GM12878 (cell line): Measurements from ENCODE around the gene LMX1B. TPM values are rescaled to one million over a fixed set of nuclear protein-coding genes. Genes with fewer than 3 reads are reported as not detected.

Source experiments
- ATAC-seq: fragments of 200-7000 bp; cut with Tn5 transposase; 3 replicates; pipeline ENCODE4 v1.9.1; 2020; ENCODE audit warnings: mild to moderate bottlenecking, moderate library complexity
- BruUV-seq: library from RNA; stranded (reverse); fragments of 400-500 nt; replicated peaks from 2 replicates; lab custom pipeline; 2021; lab: Mats Ljungman, UMichigan
- CTCF ChIA-PET: fragments of 300-600 bp; sonication (Branson Sonifier 250); formaldehyde crosslinking; extraction: SDS; loops from one replicate; lab custom pipeline; 2021; ENCODE audit warnings: inconsistent platforms; lab: Yijun Ruan, JAX
- POLR2A ChIA-PET: fragments of 350-600 bp; formaldehyde crosslinking; extraction: SDS; loops from one replicate; lab custom pipeline; 2021; ENCODE audit warnings: inconsistent platforms; lab: Charles Lee
- RAD21 ChIA-PET: fragments of 300-600 bp; sonication (Branson Sonifier 250); formaldehyde crosslinking; loops from one replicate; lab custom pipeline; 2023; ENCODE audit warnings: antibody characterized with exemption; ENCODE audit not compliant: unreplicated experiment; lab: Charles Lee
- SMC1A ChIA-PET: fragments of 300-600 bp; sonication (Branson Sonifier 250); formaldehyde crosslinking; loops from one replicate; lab custom pipeline; 2023; ENCODE audit not compliant: unreplicated experiment, uncharacterized antibody; lab: Charles Lee
- DNase-seq: peaks from one replicate; pipeline ENCODE4 v3.0.0-alpha.2; 2011; ENCODE audit warnings: low read depth, low spot score
- FAIRE-seq: peaks from 3 replicates; lab custom pipeline; 2011; peaks lifted over from hg19 to GRCh38; lab: Jason Lieb, UNC
- H2AFZ ChIP-seq: 2 replicates; pipeline ENCODE4 v1.6.0; 2011; ENCODE audit warnings: low read depth, low read length, control low read depth; ENCODE audit not compliant: control insufficient read depth
- H3K27ac ChIP-seq: 2 replicates; pipeline ENCODE4 v1.5.1; 2011; ENCODE audit warnings: control low read depth; ENCODE audit not compliant: control insufficient read depth, insufficient read depth
- H3K27me3 ChIP-seq, 2 experiments: replicated peaks in 1 of 2; 2 replicates each; pipeline versions ENCODE4 v1.6.0 to v1.6.1; 2011; ENCODE audit warnings: low read length in 1 of 2; ENCODE audit not compliant: control insufficient read depth in 2 of 2, insufficient read depth in 2 of 2
- H3K36me3 ChIP-seq, 2 experiments: 2 replicates each; pipeline ENCODE4 v1.5.1; 2011; ENCODE audit warnings: low read length in 1 of 2; ENCODE audit not compliant: control insufficient read depth in 2 of 2, insufficient read depth in 2 of 2
- H3K4me1 ChIP-seq: 2 replicates; pipeline ENCODE4 v1.6.1; 2011; ENCODE audit warnings: mild to moderate bottlenecking, low read length, moderate library complexity, mixed read lengths; ENCODE audit not compliant: control insufficient read depth, insufficient read depth
- H3K4me2 ChIP-seq: 2 replicates; pipeline ENCODE4 v1.6.0; 2011; ENCODE audit warnings: control low read depth; ENCODE audit not compliant: control insufficient read depth, insufficient read depth
- H3K4me3 ChIP-seq: fragments of 200-600 bp; sonication (generic); 2 replicates; pipeline ENCODE4 v1.5.1; 2016
- H3K79me2 ChIP-seq: 2 replicates; pipeline ENCODE4 v1.6.0; 2011; ENCODE audit warnings: low read length; ENCODE audit not compliant: control insufficient read depth, insufficient read depth
- H3K9ac ChIP-seq: 2 replicates; pipeline ENCODE4 v1.8.0; 2011; ENCODE audit warnings: low read length, control low read depth, mixed read lengths; ENCODE audit not compliant: control insufficient read depth, insufficient read depth
- H3K9me3 ChIP-seq: replicated peaks from 3 replicates; pipeline ENCODE4 v1.5.1; 2011; ENCODE audit warnings: mild to moderate bottlenecking, low read length; ENCODE audit not compliant: control insufficient read depth, insufficient read depth
- H4K20me1 ChIP-seq: 2 replicates; pipeline ENCODE4 v1.6.0; 2011; ENCODE audit not compliant: control insufficient read depth, insufficient read depth
- ASH2L ChIP-seq: fragments of 300-600, 200-600 bp; sonication (generic); IDR thresholded peaks from 2 replicates; pipeline ENCODE4 v1.6.1; 2017; ENCODE audit warnings: low read depth, mild to moderate bottlenecking, borderline replicate concordance
- ATF7 ChIP-seq: fragments of 450-650 bp; IDR thresholded peaks from 2 replicates; pipeline ENCODE4 v1.6.1; 2016; ENCODE audit warnings: low read depth, mild to moderate bottlenecking
- BCL11A ChIP-seq: IDR thresholded peaks from 2 replicates; pipeline ENCODE4 v1.6.1; 2011; ENCODE audit warnings: low read depth, low read length
- FOXM1 ChIP-seq: IDR thresholded peaks from 2 replicates; pipeline ENCODE4 v1.6.1; 2012; ENCODE audit warnings: low read depth, mild to moderate bottlenecking, inconsistent platforms, low read length, moderate library complexity
- IRF4 ChIP-seq: IDR thresholded peaks from 2 replicates; pipeline ENCODE4 v1.6.1; 2011; ENCODE audit warnings: low read depth, low read length
- KDM1A ChIP-seq: fragments of 200-600 bp; sonication (generic); IDR thresholded peaks from 2 replicates; pipeline ENCODE4 v1.6.1; 2016; ENCODE audit warnings: borderline replicate concordance
- MEF2A ChIP-seq: IDR thresholded peaks from 2 replicates; pipeline ENCODE4 v1.6.1; 2011; ENCODE audit warnings: low read depth, mild to moderate bottlenecking, low read length, moderate library complexity; ENCODE audit not compliant: insufficient read depth
- MYB ChIP-seq: fragments of 150-350 bp; IDR thresholded peaks from 2 replicates; pipeline ENCODE4 v1.6.1; 2014; ENCODE audit warnings: mild to moderate bottlenecking, low read depth, low read length, borderline replicate concordance
- POLR2A ChIP-seq: IDR thresholded peaks from 2 replicates; pipeline ENCODE4 v1.6.1; 2011; ENCODE audit warnings: low read depth, mild to moderate bottlenecking, low read length
- SMARCA5 ChIP-seq: fragments of 450-650 bp; IDR thresholded peaks from 2 replicates; pipeline ENCODE4 v1.6.1; 2017; ENCODE audit warnings: mild to moderate bottlenecking
- WRNIP1 ChIP-seq: IDR thresholded peaks from 2 replicates; pipeline ENCODE4 v1.6.1; 2011; ENCODE audit warnings: low read depth, low read length, improper control_type of control experiment, borderline replicate concordance
- WGBS: methylation state at CpG from one replicate; pipeline ENCODE4 v1.1.6; 2016; ENCODE audit warnings: low lambda C conversion rate; ENCODE audit not compliant: insufficient replicate concordance, insufficient coverage; ENCODE audit errors: missing lambda C conversion rate; 5-methylcytosine and 5-hydroxymethylcytosine counted together
- in situ Hi-C: fragments of 300-500 bp; cut with MboI; formaldehyde crosslinking; loops from 9 replicates; pipeline ENCODE4 v1.14.3; 2018; ENCODE audit warnings: mixed read lengths
- intact Hi-C: fragments of 100-400 bp; cut with micrococcal nuclease; formaldehyde crosslinking; loops from one replicate; pipeline ENCODE4 v1.14.2; 2022; ENCODE audit not compliant: unreplicated experiment
- polyA plus RNA-seq, 11 experiments: library from polyadenylated mRNA; depleted of rRNA in 4 of 11; unstranded in 6 of 11; stranded (reverse) in 5 of 11; fragments of >200 nt; fragmentation: Nextera tagmentation in 4 of 11; fragmentation: Illumina TruSeq in 1 of 11; extraction: Ambion mirVana in 4 of 11; extraction: Trizol in 1 of 11; gene quantifications; 1 replicate in 1 of 11; 2 replicates in 10 of 11; pipeline versions ENCODE4 v1.2.1 to v1.2.3, GENCODE V29; 2011 to 2016; ENCODE audit warnings: inconsistent platforms in 2 of 11, missing spikeins in 2 of 11, low read depth in 1 of 11
- total RNA-seq, 4 experiments: library from RNA; depleted of rRNA in 3 of 4; stranded (reverse); fragments of >200 nt in 3 of 4; fragmentation: Illumina TruSeq in 1 of 4; extraction: Trizol in 1 of 4; gene quantifications; 2 replicates each; pipeline versions ENCODE4 v1.2.1 to v1.2.3, GENCODE V29; 2013 to 2021
- TF ChIP-seq, protein P1 (sequence below): fragments of 450-650 bp; conservative IDR thresholded peaks from 2 replicates; pipeline ENCODE4 v1.6.1; 2017; ENCODE audit warnings: mild to moderate bottlenecking, moderate library complexity
- TF ChIP-seq, protein P2 (sequence below): fragments of 450-650 bp; formaldehyde crosslinking; IDR thresholded peaks from 2 replicates; pipeline ENCODE4 v1.5.0; 2022; ENCODE audit warnings: mild to moderate bottlenecking, missing genetic modification characterization
- TF ChIP-seq, protein P3 (sequence below): fragments of 450-650 bp; IDR thresholded peaks from 2 replicates; pipeline ENCODE4 v1.6.1; 2017; ENCODE audit warnings: antibody characterized with exemption, mild to moderate bottlenecking, moderate library complexity

LMX1B gene
- total and polyA plus RNA-seq, 10 of the 15 experiments (the other 5 are each of a cell fraction or from before 2014, with no cell fraction given) = not detected

DNA sequence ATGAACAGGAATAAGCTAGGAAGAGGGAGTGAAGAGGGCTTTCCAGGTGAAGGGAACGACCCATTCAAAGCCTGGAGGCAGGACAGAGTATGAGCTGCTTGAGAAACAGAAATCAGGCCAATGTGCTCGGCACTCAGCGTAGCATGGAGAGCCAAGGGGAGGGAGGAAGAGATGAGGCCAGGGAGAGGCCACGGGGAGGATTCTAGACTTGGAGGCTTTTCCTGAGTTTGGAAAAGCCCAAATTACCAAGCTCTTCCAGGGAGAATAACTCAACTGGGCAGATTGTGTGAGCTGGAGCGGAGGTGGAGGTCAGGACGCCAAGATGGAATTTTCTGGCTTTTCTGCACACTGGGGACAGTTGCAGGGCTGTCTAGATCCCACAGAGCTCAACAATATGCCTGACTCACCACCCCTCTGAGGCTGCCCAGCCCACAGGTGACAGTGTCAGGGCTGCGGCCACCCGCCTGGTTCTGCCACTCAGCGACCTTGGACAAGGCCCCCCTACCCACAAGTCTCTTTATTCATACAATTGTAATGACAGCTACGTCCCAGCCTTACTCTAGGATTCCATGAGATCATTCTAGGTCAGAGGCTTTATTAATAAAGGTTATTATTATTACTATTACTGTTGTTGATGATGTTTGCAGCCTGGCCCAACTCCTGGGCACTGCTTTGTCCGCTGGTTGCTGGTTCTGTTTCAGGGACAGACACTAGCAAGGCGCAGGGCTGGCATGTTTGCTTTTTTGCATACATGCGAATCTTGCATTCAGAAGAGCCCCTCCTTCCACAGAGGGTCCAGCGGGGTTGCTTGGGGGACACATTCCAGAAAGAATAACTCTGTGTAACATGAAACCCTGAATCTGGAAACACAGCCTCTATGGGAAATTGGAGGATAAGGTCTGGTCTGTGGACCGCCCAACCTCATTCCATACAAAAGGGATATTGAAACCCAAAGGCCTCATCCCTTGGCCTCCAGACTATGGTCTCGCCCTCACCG, 9.4 kb upstream of the LMX1B start:
- SMC1A ChIA-PET = no interaction called here
- H3K4me1 ChIP-seq = no peaks in the 10 kb centered on the region
- POLR2A ChIA-PET = no interaction called here
- no peaks in the 10 kb centered on the region for H3K36me3 ChIP-seq
- intact Hi-C loops (no loop called here), in situ Hi-C loops (loop anchor here (5.0 kb wide), 1 partner anchor 178 kb away; no protein-coding TSS in a partner anchor)
- RAD21 ChIA-PET = no interaction called here
- CTCF ChIA-PET = interaction anchor here (1.6 kb wide), 1 partner anchor 12 kb away, joined by 3 read pairs; no protein-coding TSS in a partner anchor
- H3K9me3 ChIP-seq = no peaks in the 10 kb centered on the region
- BruUV-seq = no TSS peak
- no peaks in the 10 kb centered on the region; the same call in 1 of the 2 replicates for H4K20me1 ChIP-seq
- peaks cover 0 to 2% of the 10 kb centered on the region in 2 experiments; a peak in 3 of 4 replicates for H3K27me3 ChIP-seq
- 30% methylated on average over 17 of the region's 17 CpGs for WGBS
- no peak overlapping the region for H3K4me3 ChIP-seq
- no peak for DNase-seq
- no peak overlapping the region for H3K27ac ChIP-seq
- no peak overlapping the region for H3K9ac ChIP-seq
- ATAC-seq = no peak
- H2AFZ ChIP-seq = no peak overlapping the region
- no peak for FAIRE-seq
- no peaks in the 10 kb centered on the region for H3K79me2 ChIP-seq
- no peak overlapping the region for H3K4me2 ChIP-seq
- TF ChIP-seq KDM1A = no peak
- no peak for TF ChIP-seq WRNIP1
- TF ChIP-seq, protein P1, sequence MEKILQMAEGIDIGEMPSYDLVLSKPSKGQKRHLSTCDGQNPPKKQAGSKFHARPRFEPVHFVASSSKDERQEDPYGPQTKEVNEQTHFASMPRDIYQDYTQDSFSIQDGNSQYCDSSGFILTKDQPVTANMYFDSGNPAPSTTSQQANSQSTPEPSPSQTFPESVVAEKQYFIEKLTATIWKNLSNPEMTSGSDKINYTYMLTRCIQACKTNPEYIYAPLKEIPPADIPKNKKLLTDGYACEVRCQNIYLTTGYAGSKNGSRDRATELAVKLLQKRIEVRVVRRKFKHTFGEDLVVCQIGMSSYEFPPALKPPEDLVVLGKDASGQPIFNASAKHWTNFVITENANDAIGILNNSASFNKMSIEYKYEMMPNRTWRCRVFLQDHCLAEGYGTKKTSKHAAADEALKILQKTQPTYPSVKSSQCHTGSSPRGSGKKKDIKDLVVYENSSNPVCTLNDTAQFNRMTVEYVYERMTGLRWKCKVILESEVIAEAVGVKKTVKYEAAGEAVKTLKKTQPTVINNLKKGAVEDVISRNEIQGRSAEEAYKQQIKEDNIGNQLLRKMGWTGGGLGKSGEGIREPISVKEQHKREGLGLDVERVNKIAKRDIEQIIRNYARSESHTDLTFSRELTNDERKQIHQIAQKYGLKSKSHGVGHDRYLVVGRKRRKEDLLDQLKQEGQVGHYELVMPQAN = no peak
- TF ChIP-seq, protein P2, sequence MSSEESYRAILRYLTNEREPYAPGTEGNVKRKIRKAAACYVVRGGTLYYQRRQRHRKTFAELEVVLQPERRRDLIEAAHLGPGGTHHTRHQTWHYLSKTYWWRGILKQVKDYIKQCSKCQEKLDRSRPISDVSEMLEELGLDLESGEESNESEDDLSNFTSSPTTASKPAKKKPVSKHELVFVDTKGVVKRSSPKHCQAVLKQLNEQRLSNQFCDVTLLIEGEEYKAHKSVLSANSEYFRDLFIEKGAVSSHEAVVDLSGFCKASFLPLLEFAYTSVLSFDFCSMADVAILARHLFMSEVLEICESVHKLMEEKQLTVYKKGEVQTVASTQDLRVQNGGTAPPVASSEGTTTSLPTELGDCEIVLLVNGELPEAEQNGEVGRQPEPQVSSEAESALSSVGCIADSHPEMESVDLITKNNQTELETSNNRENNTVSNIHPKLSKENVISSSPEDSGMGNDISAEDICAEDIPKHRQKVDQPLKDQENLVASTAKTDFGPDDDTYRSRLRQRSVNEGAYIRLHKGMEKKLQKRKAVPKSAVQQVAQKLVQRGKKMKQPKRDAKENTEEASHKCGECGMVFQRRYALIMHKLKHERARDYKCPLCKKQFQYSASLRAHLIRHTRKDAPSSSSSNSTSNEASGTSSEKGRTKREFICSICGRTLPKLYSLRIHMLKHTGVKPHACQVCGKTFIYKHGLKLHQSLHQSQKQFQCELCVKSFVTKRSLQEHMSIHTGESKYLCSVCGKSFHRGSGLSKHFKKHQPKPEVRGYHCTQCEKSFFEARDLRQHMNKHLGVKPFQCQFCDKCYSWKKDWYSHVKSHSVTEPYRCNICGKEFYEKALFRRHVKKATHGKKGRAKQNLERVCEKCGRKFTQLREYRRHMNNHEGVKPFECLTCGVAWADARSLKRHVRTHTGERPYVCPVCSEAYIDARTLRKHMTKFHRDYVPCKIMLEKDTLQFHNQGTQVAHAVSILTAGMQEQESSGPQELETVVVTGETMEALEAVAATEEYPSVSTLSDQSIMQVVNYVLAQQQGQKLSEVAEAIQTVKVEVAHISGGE (CRISPR knock-in tag) = no peak
- no peak for TF ChIP-seq MYB
- TF ChIP-seq BCL11A = no peak
- TF ChIP-seq SMARCA5 = no peak
- TF ChIP-seq, protein P3, sequence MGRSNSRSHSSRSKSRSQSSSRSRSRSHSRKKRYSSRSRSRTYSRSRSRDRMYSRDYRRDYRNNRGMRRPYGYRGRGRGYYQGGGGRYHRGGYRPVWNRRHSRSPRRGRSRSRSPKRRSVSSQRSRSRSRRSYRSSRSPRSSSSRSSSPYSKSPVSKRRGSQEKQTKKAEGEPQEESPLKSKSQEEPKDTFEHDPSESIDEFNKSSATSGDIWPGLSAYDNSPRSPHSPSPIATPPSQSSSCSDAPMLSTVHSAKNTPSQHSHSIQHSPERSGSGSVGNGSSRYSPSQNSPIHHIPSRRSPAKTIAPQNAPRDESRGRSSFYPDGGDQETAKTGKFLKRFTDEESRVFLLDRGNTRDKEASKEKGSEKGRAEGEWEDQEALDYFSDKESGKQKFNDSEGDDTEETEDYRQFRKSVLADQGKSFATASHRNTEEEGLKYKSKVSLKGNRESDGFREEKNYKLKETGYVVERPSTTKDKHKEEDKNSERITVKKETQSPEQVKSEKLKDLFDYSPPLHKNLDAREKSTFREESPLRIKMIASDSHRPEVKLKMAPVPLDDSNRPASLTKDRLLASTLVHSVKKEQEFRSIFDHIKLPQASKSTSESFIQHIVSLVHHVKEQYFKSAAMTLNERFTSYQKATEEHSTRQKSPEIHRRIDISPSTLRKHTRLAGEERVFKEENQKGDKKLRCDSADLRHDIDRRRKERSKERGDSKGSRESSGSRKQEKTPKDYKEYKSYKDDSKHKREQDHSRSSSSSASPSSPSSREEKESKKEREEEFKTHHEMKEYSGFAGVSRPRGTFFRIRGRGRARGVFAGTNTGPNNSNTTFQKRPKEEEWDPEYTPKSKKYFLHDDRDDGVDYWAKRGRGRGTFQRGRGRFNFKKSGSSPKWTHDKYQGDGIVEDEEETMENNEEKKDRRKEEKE = no peak
- no peak for TF ChIP-seq MEF2A
- TF ChIP-seq FOXM1 = no peak
- no peak for TF ChIP-seq IRF4
- no peak for TF ChIP-seq ASH2L
- TF ChIP-seq ATF7 = no peak
- no peak for TF ChIP-seq POLR2A
